SK-N-SH (cell line): ENCODE results near the gene TRMU. TPM values are rescaled to one million over a fixed set of nuclear protein-coding genes. Genes with fewer than 3 reads are reported as not detected.

ENCODE experiments used
- CTCF ChIA-PET: fragments of 300-600, 350-600 bp; formaldehyde crosslinking; extraction: SDS; loops from one replicate; lab custom pipeline; 2021; lab: Yijun Ruan, JAX
- POLR2A ChIA-PET: fragments of 350-600 bp; sonication (Branson Sonifier 250); formaldehyde crosslinking; extraction: SDS; loops from one replicate; lab custom pipeline; 2020; ENCODE audit warnings: antibody characterized with exemption, inconsistent platforms; lab: Yijun Ruan, JAX
- DNase-seq: peaks from one replicate; pipeline ENCODE4 v3.0.0; 2012
- H2AFZ ChIP-seq: fragments of 200-600 bp; sonication (generic); 2 replicates; pipeline ENCODE4 v1.8.1; 2016; ENCODE audit warnings: antibody characterized with exemption, mild to moderate bottlenecking, low read depth
- H3F3A ChIP-seq: fragments of 200-600 bp; sonication (generic); replicated peaks from 2 replicates; pipeline ENCODE3; 2016; ENCODE audit warnings: antibody characterized with exemption, mild to moderate bottlenecking; ENCODE audit not compliant: insufficient read depth
- H3K27ac ChIP-seq, 2 experiments: fragments of 200-500 bp in 1 of 2; fragments of 200-600 bp in 1 of 2; sonication (Bioruptor generic) in 1 of 2; sonication (generic), shearing (Covaris generic) in 1 of 2; 2 replicates each; pipeline versions ENCODE4 v1.5.1 to v1.6.1; 2014 to 2016; ENCODE audit warnings: low read depth in 2 of 2, inconsistent platforms in 1 of 2, low read length in 1 of 2, mild to moderate bottlenecking in 1 of 2, mixed read lengths in 1 of 2
- H3K27me3 ChIP-seq: fragments of 200-600 bp; sonication (generic), shearing (Covaris generic); 2 replicates; pipeline ENCODE4 v1.6.1; 2016; ENCODE audit warnings: mixed run types; ENCODE audit not compliant: insufficient read depth
- H3K36me3 ChIP-seq, 2 experiments: fragments of 200-500 bp in 1 of 2; fragments of 200-600 bp in 1 of 2; sonication (Bioruptor generic) in 1 of 2; sonication (generic) in 1 of 2; replicated peaks in 1 of 2; 2 replicates each; pipeline versions ENCODE3 to v1.5.1; 2014 to 2016; ENCODE audit warnings: low read length in 1 of 2, mild to moderate bottlenecking in 1 of 2; ENCODE audit not compliant: insufficient read depth in 2 of 2, control insufficient read depth in 1 of 2
- H3K4me1 ChIP-seq, 2 experiments: fragments of 200-500 bp in 1 of 2; fragments of 200-600 bp in 1 of 2; sonication (Bioruptor generic) in 1 of 2; sonication (generic), shearing (Covaris generic) in 1 of 2; 2 replicates each; pipeline versions ENCODE4 v1.5.1 to v1.6.1; 2014 to 2016; ENCODE audit warnings: low read depth in 1 of 2, low read length in 1 of 2, mixed run types in 1 of 2; ENCODE audit not compliant: insufficient read depth in 2 of 2, control insufficient read depth in 1 of 2
- H3K4me2 ChIP-seq: fragments of 200-600 bp; sonication (generic), shearing (Covaris generic); 2 replicates; pipeline ENCODE4 v1.6.1; 2017; ENCODE audit warnings: mixed run types
- H3K4me3 ChIP-seq, 2 experiments: fragments of 200-500 bp in 1 of 2; fragments of 200-600 bp in 1 of 2; sonication (Bioruptor generic) in 1 of 2; sonication (generic), shearing (Covaris generic) in 1 of 2; 2 replicates each; pipeline versions ENCODE4 v1.5.1 to v1.8.1; 2014 to 2016; ENCODE audit warnings: low read depth in 2 of 2, inconsistent platforms in 1 of 2, low read length in 1 of 2, mild to moderate bottlenecking in 1 of 2, mixed read lengths in 1 of 2, moderate library complexity in 1 of 2
- H3K79me2 ChIP-seq: fragments of 200-600 bp; sonication (generic); 2 replicates; pipeline ENCODE4 v1.8.1; 2017; ENCODE audit warnings: mild to moderate bottlenecking; ENCODE audit not compliant: insufficient read depth
- H3K9ac ChIP-seq: fragments of 200-600 bp; sonication (generic); 2 replicates; pipeline ENCODE4 v1.6.1; 2017; ENCODE audit warnings: mixed run types
- H3K9me2 ChIP-seq: fragments of 200-600 bp; sonication (generic); 2 replicates; pipeline ENCODE4 v1.6.1; 2017; ENCODE audit warnings: mixed run types
- H3K9me3 ChIP-seq: fragments of 200-600 bp; sonication (generic); 2 replicates; pipeline ENCODE4 v1.6.1; 2017; ENCODE audit warnings: mixed run types, mild to moderate bottlenecking, moderate library complexity
- H4K20me1 ChIP-seq: fragments of 200-600 bp; sonication (generic); 2 replicates; pipeline ENCODE4 v1.6.1; 2017; ENCODE audit warnings: mild to moderate bottlenecking, mixed run types; ENCODE audit not compliant: insufficient read depth
- CHD2 ChIP-seq: fragments of 150-350 bp; IDR thresholded peaks from 2 replicates; pipeline ENCODE4 v1.6.1; 2018; ENCODE audit warnings: low read length; ENCODE audit not compliant: partially characterized antibody
- EZH2phosphoT487 ChIP-seq: fragments of 200-600 bp; sonication (generic); IDR thresholded peaks from 2 replicates; pipeline ENCODE4 v1.6.1; 2017; ENCODE audit warnings: low read depth, mixed run types, mild to moderate bottlenecking, antibody characterized with exemption, moderate library complexity, borderline replicate concordance
- FOSL2 ChIP-seq: IDR thresholded peaks from 2 replicates; pipeline ENCODE4 v1.4.0; 2012; ENCODE audit warnings: low read depth, mild to moderate bottlenecking, moderate library complexity, borderline replicate concordance
- FOXJ3 ChIP-seq: sonication (generic); formaldehyde crosslinking; IDR thresholded peaks from 2 replicates; pipeline ENCODE4 v1.5.1; 2020; ENCODE audit warnings: mild to moderate bottlenecking, missing genetic modification reagents
- GABPA ChIP-seq: IDR thresholded peaks from 2 replicates; pipeline ENCODE4 v1.4.0; 2012; ENCODE audit warnings: low read depth, mild to moderate bottlenecking
- GATA2 ChIP-seq: sonication (generic); formaldehyde crosslinking; IDR thresholded peaks from 2 replicates; pipeline ENCODE4 v1.5.0; 2020; ENCODE audit warnings: mild to moderate bottlenecking, missing genetic modification reagents
- JUND ChIP-seq: IDR thresholded peaks from 2 replicates; pipeline ENCODE4 v1.4.0; 2012
- PBX3 ChIP-seq: IDR thresholded peaks from 2 replicates; pipeline ENCODE4; 2012
- POLR2AphosphoS5 ChIP-seq: IDR thresholded peaks from 2 replicates; pipeline ENCODE4 v1.6.1; 2012; ENCODE audit warnings: low read depth, low read length
- RAD21 ChIP-seq: IDR thresholded peaks from 2 replicates; pipeline ENCODE4 v1.6.1; 2012; ENCODE audit warnings: mild to moderate bottlenecking, low read length
- RCOR1 ChIP-seq: fragments of 150-350 bp; IDR thresholded peaks from 2 replicates; pipeline ENCODE4 v1.6.1; 2017; ENCODE audit warnings: antibody characterized with exemption, low read length
- RXRA ChIP-seq: IDR thresholded peaks from 2 replicates; pipeline ENCODE4 v1.4.0; 2012; ENCODE audit warnings: low read depth, mild to moderate bottlenecking, borderline replicate concordance
- SIN3A ChIP-seq: IDR thresholded peaks from 2 replicates; pipeline ENCODE4 v1.6.1; 2012; ENCODE audit warnings: low read depth, mild to moderate bottlenecking, low read length, moderate library complexity, borderline replicate concordance
- SMC3 ChIP-seq: IDR thresholded peaks from 2 replicates; pipeline ENCODE4 v1.6.1; 2012; ENCODE audit warnings: low read depth, low read length, improper control_type of control experiment
- TAF1 ChIP-seq: IDR thresholded peaks from 2 replicates; pipeline ENCODE4 v1.6.1; 2012; ENCODE audit warnings: low read depth, mild to moderate bottlenecking, low read length, moderate library complexity, borderline replicate concordance
- TEAD4 ChIP-seq: IDR thresholded peaks from 2 replicates; pipeline ENCODE4 v1.4.0; 2012; ENCODE audit warnings: mild to moderate bottlenecking, borderline replicate concordance; ENCODE audit not compliant: insufficient read depth
- YY1 ChIP-seq: IDR thresholded peaks from 2 replicates; pipeline ENCODE4 v1.4.0; 2012; ENCODE audit warnings: low read depth, mild to moderate bottlenecking
- ZBTB33 ChIP-seq: IDR thresholded peaks from 2 replicates; pipeline ENCODE4 v1.4.0; 2012; ENCODE audit warnings: low read depth, borderline replicate concordance
- WGBS: methylation state at CpG from one replicate; pipeline ENCODE4 v1.1.6; 2017; ENCODE audit warnings: low lambda C conversion rate; 5-methylcytosine and 5-hydroxymethylcytosine counted together
- polyA plus RNA-seq, 3 experiments: library from polyadenylated mRNA; depleted of rRNA; stranded (reverse); fragments of >200 nt; gene quantifications; 2 replicates each; pipeline ENCODE4 v1.2.3, GENCODE V29; 2012
- TF ChIP-seq, protein P1 (sequence below): fragments of 200-600 bp; sonication (generic); IDR thresholded peaks from 2 replicates; pipeline ENCODE4 v1.6.1; 2017; ENCODE audit warnings: antibody characterized with exemption, mild to moderate bottlenecking, moderate library complexity

TRMU gene
- polyA plus RNA-seq, 1 of the 3 experiments (the other 2 are of a cell fraction), result 47.1 TPM

- ChIA-PET CTCF (interaction anchor here (1.3 to 2.3 kb wide), 2 partner anchors 17 to 21 kb away, joined by 6 to 12 read pairs; no protein-coding TSS in a partner anchor), POLR2A (no interaction called here)
- Histone ChIP-seq H3K27ac (no peak overlapping the region), H3K4me2 (no peak overlapping the region), H3K36me3 (no peaks in the 10 kb centered on the region), H3K79me2 (no peaks in the 10 kb centered on the region), H2AFZ (no peak overlapping the region), H3K9ac (no peak overlapping the region), H3K4me1 (no peaks in the 10 kb centered on the region; a peak in 1 of 4 replicates), H3K9me3 (no peaks in the 10 kb centered on the region), H3F3A (no peaks in the 10 kb centered on the region), H4K20me1 (no peaks in the 10 kb centered on the region), H3K4me3 (no peak overlapping the region), H3K9me2 (no peaks in the 10 kb centered on the region), H3K27me3 (no peaks in the 10 kb centered on the region)
- TF ChIP-seq CHD2 (no peak), SIN3A (no peak), RXRA (no peak), TEAD4 (no peak), TAF1 (no peak), EZH2phosphoT487 (no peak), YY1 (no peak), GATA2 (no peak), FOXJ3 (no peak), ZBTB33 (no peak), PBX3 (no peak), SMC3 (no peak), FOSL2 (no peak), POLR2AphosphoS5 (no peak), RAD21 (no peak), JUND (no peak), RCOR1 (no peak), GABPA (no peak)
- TF ChIP-seq, protein P1, sequence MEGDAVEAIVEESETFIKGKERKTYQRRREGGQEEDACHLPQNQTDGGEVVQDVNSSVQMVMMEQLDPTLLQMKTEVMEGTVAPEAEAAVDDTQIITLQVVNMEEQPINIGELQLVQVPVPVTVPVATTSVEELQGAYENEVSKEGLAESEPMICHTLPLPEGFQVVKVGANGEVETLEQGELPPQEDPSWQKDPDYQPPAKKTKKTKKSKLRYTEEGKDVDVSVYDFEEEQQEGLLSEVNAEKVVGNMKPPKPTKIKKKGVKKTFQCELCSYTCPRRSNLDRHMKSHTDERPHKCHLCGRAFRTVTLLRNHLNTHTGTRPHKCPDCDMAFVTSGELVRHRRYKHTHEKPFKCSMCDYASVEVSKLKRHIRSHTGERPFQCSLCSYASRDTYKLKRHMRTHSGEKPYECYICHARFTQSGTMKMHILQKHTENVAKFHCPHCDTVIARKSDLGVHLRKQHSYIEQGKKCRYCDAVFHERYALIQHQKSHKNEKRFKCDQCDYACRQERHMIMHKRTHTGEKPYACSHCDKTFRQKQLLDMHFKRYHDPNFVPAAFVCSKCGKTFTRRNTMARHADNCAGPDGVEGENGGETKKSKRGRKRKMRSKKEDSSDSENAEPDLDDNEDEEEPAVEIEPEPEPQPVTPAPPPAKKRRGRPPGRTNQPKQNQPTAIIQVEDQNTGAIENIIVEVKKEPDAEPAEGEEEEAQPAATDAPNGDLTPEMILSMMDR, result no peak
- DNase-seq, result no peak
- 92% methylated on average over 29 of the region's 30 CpGs for WGBS
These were observed 53.6 kb downstream of the TRMU start for GRCh38 chr22:46389081-46389480.
